ENCODE data around the gene ENO2.

- no peak for TF ChIP-seq CTCF (conservative IDR thresholded peaks at IDR 0.05; ENCODE audit: low read depth in 2 of 2)
- no peak for TF ChIP-seq EZH2 (IDR thresholded peaks at IDR 0.05; ENCODE audit: low read depth, unreplicated experiment)
- TF ChIP-seq POLR2AphosphoS5 (IDR thresholded peaks at IDR 0.05; ENCODE audit: low read depth): no peak
- no peak for TF ChIP-seq STAT1 (IDR thresholded peaks at IDR 0.05; ENCODE audit: unreplicated experiment)
- TF ChIP-seq REST (IDR thresholded peaks at IDR 0.05; ENCODE audit: unreplicated experiment): no peak
- no peak for TF ChIP-seq EZH2phosphoT487 (IDR thresholded peaks at IDR 0.05; ENCODE audit: unreplicated experiment)
- no peak for TF ChIP-seq JUNB (IDR thresholded peaks at IDR 0.05; ENCODE audit: unreplicated experiment)
- no peak for TF ChIP-seq CREB1 (CRISPR knock-in tag; IDR thresholded peaks at IDR 0.05; ENCODE audit: low read depth)
- TF ChIP-seq ETS1 (IDR thresholded peaks at IDR 0.05): no peak
- TF ChIP-seq ZNF331 (CRISPR knock-in tag; IDR thresholded peaks at IDR 0.05; ENCODE audit: low read depth): no peak
- TF ChIP-seq ZNF114 (CRISPR knock-in tag; IDR thresholded peaks at IDR 0.05): no peak
- TF ChIP-seq ZNF462 (CRISPR knock-in tag; IDR thresholded peaks at IDR 0.05): no peak
Observed at GRCh38 chr12:6925239-6925539, 10.8 kb downstream of the ENO2 start.

All from GM23338 (cell line).